Panc1 (cell line): ENCODE results near the gene MRPS5. TPM values are rescaled to one million over a fixed set of nuclear protein-coding genes. Genes with fewer than 3 reads are reported as not detected.

Source experiments
- ATAC-seq: fragments of 200-7000 bp; cut with Tn5 transposase; 2 replicates; pipeline ENCODE4 v1.9.1; 2020; ENCODE audit warnings: mild to moderate bottlenecking, moderate library complexity
- BruUV-seq: library from RNA; stranded (reverse); fragments of 400-500 nt; replicated peaks from 2 replicates; lab custom pipeline; 2021; lab: Mats Ljungman, UMichigan
- CTCF ChIA-PET: fragments of 300-600 bp; sonication (Branson Sonifier 250); formaldehyde crosslinking; loops from one replicate; lab custom pipeline; 2022; ENCODE audit warnings: antibody characterized with exemption; lab: Charles Lee
- POLR2A ChIA-PET: fragments of 300-600 bp; sonication (Branson Sonifier 250); formaldehyde crosslinking; loops from one replicate; lab custom pipeline; 2022; ENCODE audit warnings: antibody characterized with exemption; lab: Charles Lee
- DNase-seq: peaks from one replicate; pipeline ENCODE4 v3.0.0-alpha.2; 2010; ENCODE audit warnings: low read depth, low spot score
- H3K27ac ChIP-seq: 2 replicates; pipeline ENCODE4 v1.5.1; 2011; ENCODE audit warnings: mild to moderate bottlenecking, low read length, inconsistent platforms
- H3K27me3 ChIP-seq: fragments of 200-500 bp; sonication (Bioruptor generic); 2 replicates; pipeline ENCODE4 v1.6.0; 2014; ENCODE audit warnings: low read length, inconsistent platforms; ENCODE audit not compliant: control insufficient read depth, insufficient read depth
- H3K36me3 ChIP-seq: fragments of 200-500 bp; sonication (Bioruptor generic); 2 replicates; pipeline ENCODE4 v1.5.1; 2014; ENCODE audit warnings: inconsistent platforms, mild to moderate bottlenecking, low read length, moderate library complexity; ENCODE audit not compliant: control insufficient read depth, insufficient read depth
- H3K4me1 ChIP-seq: 2 replicates; pipeline ENCODE4 v1.5.1; 2011; ENCODE audit warnings: inconsistent platforms, mild to moderate bottlenecking, low read length, moderate library complexity; ENCODE audit not compliant: control insufficient read depth, insufficient read depth
- H3K4me3 ChIP-seq, 2 experiments: 2 replicates each; pipeline ENCODE4 v1.5.1; 2011 to 2012; ENCODE audit warnings: low read depth in 2 of 2, low read length in 2 of 2, mild to moderate bottlenecking in 2 of 2, inconsistent platforms in 1 of 2, moderate library complexity in 1 of 2
- H3K9me3 ChIP-seq: fragments of 200-500 bp; sonication (Bioruptor generic); 2 replicates; pipeline ENCODE4 v1.5.1; 2014; ENCODE audit warnings: low read depth, mild to moderate bottlenecking, inconsistent platforms, low read length, moderate library complexity; ENCODE audit not compliant: control insufficient read depth, insufficient read depth
- CTCF ChIP-seq: fragments of 450-650 bp; IDR thresholded peaks from 2 replicates; pipeline ENCODE4 v1.5.1; 2017; ENCODE audit warnings: mild to moderate bottlenecking
- POLR2AphosphoS5 ChIP-seq: IDR thresholded peaks from 2 replicates; pipeline ENCODE4 v1.6.1; 2012; ENCODE audit warnings: mild to moderate bottlenecking, low read depth, low read length, moderate library complexity
- REST ChIP-seq, 2 experiments: IDR thresholded peaks; 2 replicates each; pipeline ENCODE4 v1.6.1; 2011 to 2012; ENCODE audit warnings: low read depth in 2 of 2, control low read depth in 1 of 2, low read length in 1 of 2, mild to moderate bottlenecking in 1 of 2, moderate library complexity in 1 of 2; ENCODE audit not compliant: insufficient read depth in 1 of 2
- SIN3A ChIP-seq: IDR thresholded peaks from 2 replicates; pipeline ENCODE4 v1.6.1; 2012; ENCODE audit warnings: low read depth, mild to moderate bottlenecking, low read length, moderate library complexity, borderline replicate concordance; ENCODE audit not compliant: insufficient read depth
- TCF7L2 ChIP-seq: IDR thresholded peaks from 2 replicates; pipeline ENCODE4 v1.6.1; 2011; ENCODE audit warnings: mild to moderate bottlenecking, low read depth, low read length, inconsistent platforms
- in situ Hi-C: cut with HindIII; loops from 2 replicates; pipeline ENCODE4 v1.10.0; 2016; ENCODE audit warnings: low sequenced_read_pairs, low pct_unique_long_range_greater_than_20kb
- intact Hi-C: fragments of 100-400 bp; cut with micrococcal nuclease; formaldehyde crosslinking; loops from one replicate; pipeline ENCODE4 v1.10.0; 2022; ENCODE audit not compliant: unreplicated experiment
- total RNA-seq: library from RNA; stranded (reverse); gene quantifications from one replicate; pipeline ENCODE4 v1.2.1, GENCODE V29; 2021; ENCODE audit not compliant: unreplicated experiment

MRPS5 gene
- total RNA-seq, 1 experiment from 2014 or later = 95.8 TPM

GRCh38 chr2:95048825-95049682, 72.6 kb downstream of the MRPS5 start:
- CTCF ChIA-PET = no interaction called here
- H3K27me3 ChIP-seq = no peaks in the 10 kb centered on the region
- ATAC-seq (no peak; the same call in 1 of the 2 replicates), DNase-seq (no peak)
- H3K27ac ChIP-seq = no peak overlapping the region
- no peaks in the 10 kb centered on the region; the same call in 1 of the 2 replicates for H3K4me1 ChIP-seq
- no peak overlapping the region for H3K4me3 ChIP-seq
- H3K9me3 ChIP-seq = no peaks in the 10 kb centered on the region
- BruUV-seq = no TSS peak
- TF ChIP-seq POLR2AphosphoS5 (no peak), CTCF (no peak), SIN3A (no peak), TCF7L2 (no peak), REST (IDR thresholded peaks at IDR 0.05; ENCODE audit: insufficient read depth in 1 of 2, low read depth in 2 of 2, low read length in 1 of 2) (no peak)
- POLR2A ChIA-PET = no interaction called here
- in situ Hi-C loops = no loop called here
- no peaks in the 10 kb centered on the region for H3K36me3 ChIP-seq
- intact Hi-C loops = no loop called here

GRCh38 chr2:95047629-95048510, 73.7 kb downstream of the MRPS5 start:
- ChIA-PET POLR2A (no interaction called here), CTCF (no interaction called here)
- ATAC-seq (no peak), DNase-seq (no peak)
- in situ Hi-C loops (no loop called here), intact Hi-C loops (no loop called here)
- Histone ChIP-seq H3K4me3 (no peak overlapping the region), H3K9me3 (no peaks in the 10 kb centered on the region), H3K4me1 (no peaks in the 10 kb centered on the region; the same call in 1 of the 2 replicates), H3K27ac (no peak overlapping the region), H3K27me3 (no peaks in the 10 kb centered on the region), H3K36me3 (no peaks in the 10 kb centered on the region)
- TF ChIP-seq TCF7L2 (no peak), SIN3A (no peak), POLR2AphosphoS5 (no peak), REST (IDR thresholded peaks at IDR 0.05; ENCODE audit: insufficient read depth in 1 of 2, low read depth in 2 of 2, low read length in 1 of 2) (no peak), CTCF (no peak)
- no TSS peak for BruUV-seq
